ENCODE data around the gene CD93. TPM values are rescaled to one million over a fixed set of nuclear protein-coding genes. Genes with fewer than 3 reads are reported as not detected.

The CD93 gene
- total RNA-seq, 1 donor from 2014 or later: 20.8 TPM

DNA sequence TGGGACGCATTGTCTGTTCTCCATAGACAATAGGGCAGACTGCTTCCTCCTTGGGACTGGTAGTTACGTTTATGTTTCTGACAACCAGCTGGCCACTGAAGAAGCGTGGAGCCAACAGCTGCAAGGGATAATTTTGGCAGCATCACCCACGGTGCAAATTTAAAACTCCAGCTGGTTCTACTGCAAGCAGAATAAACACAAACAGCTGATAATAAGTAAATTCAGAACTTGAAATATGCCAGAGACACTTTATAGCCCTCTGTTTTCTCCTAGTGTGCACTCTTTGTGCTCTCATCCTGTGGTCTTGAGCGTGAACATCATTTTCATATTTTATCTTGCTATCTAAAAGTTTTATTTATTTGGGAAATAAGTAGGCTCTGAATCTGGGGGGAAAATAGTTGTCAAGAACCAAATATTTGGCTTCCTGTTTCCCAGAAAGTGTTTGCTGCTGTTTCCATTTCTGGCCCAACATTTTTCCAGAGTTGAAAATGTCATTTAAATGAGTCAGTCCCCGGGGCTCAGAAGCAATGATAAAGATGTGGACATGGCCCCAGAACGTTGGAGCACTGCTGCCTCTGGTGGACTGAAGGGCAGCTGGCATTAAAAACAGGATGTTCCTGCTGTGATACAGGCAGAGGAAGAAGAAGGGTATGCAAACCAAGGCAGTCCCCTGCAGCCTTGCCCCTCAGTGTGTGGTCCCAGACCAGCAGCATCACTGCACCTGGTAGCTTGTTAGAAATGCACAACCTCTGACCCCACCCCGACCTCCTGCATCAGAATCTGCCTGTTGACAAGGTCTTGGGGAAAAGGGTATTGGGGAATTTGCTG is 24.2 kb downstream of the CD93 start:
- DNase-seq (ENCODE audit: low read depth in 2 of 2): peak; percentile 86 to 92

DNA sequence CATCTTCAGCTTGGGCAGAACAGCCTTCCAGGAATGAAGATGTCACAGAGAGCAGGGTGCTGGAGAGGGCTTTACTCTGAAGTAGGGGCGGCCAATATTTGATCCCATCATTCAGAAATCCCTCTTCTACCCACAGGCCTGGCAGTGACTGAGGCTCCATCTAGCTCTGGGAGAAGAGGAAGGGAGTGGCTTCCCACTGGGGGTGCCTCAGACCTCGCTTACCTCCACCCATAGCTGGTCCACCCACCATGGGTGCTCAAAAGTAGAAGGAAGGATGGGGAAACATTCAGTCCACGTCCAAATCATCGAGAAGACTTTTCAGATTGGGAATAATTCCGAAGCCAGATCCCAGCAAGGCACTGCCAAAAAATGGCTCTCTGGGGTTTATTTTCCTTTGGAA is 24.9 kb downstream of the CD93 start:
- no peak for DNase-seq (ENCODE audit: low read depth in 2 of 2)

DNA sequence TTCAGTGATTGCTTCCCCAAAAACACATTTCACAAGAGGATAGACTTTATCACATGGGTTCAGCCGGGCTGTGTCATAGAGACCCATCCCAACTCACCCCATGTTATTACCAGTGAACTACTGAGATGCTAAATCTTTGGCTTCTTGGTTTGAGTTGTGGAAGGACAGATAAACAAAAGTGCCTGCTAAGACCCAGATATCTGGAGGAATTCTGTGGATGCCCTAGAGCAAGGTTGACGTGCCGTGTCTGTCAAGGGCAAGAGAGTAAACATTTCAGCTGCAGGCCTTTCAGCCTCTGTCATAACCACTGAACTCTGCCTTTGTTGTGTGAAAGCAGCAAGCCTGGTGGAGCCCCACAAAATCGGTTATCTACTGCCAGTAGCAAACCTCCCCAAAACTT is 25.5 kb downstream of the CD93 start:
- no peak for DNase-seq (ENCODE audit: low read depth in 2 of 2)

DNA sequence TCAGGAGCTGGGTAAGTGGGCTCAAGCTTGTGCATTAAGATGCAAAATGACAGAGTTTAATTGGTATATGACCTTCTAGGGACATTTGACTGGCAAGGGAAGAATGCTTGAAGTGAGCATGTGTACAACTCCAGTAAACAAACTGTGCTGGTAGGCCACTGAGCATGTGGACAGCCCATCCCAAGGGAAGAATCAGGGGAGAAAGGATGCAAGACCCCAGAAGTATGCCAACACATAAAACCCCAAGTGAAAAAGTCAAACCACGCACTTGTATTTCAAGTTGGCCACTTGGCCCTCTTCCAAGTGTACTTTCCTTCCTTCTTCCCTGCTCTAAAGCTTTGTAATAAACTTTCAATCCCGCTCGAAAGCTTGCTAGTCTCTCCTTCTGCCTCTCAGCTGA is 26.3 kb downstream of the CD93 start:
- DNase-seq (ENCODE audit: low read depth in 2 of 2): peak in 1 of 2 donors; percentile 38

DNA sequence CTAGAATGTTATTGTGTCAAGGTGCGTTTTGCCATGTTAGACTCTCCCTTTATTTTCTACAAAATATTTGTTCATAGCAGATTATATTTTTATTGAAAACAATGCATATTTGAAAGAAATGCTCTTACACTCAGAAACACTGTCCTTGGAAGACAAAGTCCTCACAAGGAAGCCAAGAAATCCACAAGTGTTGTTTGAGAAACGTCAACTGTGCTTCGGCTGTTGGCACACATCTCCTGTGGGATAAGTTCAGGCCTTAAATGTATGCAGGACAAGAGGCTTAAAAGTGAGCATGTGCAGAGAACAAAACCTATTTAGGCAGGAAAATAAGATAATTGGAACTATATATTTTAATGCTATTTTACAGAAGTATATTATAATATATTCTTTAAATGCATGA is 27.1 kb downstream of the CD93 start:
- no peak for DNase-seq (ENCODE audit: low read depth in 2 of 2)

DNA sequence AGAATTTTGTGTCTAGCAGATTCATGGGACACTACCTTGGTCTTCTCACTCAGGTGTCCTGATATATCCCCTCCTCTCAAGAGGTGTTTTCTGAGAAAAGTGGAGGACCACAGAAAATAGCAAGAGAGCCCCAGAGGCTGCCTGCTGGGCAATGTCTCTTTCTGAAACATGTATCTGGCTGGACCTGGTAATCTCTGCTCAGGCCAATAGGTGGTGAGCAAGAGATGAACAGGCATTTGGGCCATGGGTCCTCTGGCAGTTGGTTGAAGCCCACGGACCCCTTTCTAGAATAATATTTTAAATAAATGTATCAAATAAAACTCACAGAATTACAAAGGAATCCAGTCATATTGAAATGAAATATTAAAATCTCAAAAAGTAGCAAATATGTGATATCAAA is 27.9 kb downstream of the CD93 start:
- peak in 1 of 2 donors; percentile 39 for DNase-seq (ENCODE audit: low read depth in 2 of 2)

DNA sequence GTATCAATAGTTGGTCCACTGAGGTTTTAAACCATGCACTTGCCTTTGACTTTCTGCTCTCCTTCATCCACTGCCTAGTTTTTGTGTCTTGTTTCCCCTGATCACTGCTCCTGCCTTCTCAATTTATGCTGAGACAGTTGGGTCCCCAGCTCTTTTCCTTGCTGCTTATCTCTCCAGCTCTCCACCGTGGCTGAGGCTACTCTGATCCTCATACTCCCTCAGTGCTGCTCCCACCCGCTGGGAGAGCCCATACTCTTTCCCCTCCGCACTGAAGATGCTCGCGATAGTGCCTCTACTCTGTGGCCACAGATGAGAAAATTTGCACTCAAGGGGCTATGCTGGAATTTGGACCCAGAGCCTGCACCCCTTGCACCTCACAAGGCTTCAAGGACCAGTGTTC is 33.2 kb downstream of the CD93 start:
- no peak for DNase-seq (ENCODE audit: low read depth in 2 of 2)

DNA sequence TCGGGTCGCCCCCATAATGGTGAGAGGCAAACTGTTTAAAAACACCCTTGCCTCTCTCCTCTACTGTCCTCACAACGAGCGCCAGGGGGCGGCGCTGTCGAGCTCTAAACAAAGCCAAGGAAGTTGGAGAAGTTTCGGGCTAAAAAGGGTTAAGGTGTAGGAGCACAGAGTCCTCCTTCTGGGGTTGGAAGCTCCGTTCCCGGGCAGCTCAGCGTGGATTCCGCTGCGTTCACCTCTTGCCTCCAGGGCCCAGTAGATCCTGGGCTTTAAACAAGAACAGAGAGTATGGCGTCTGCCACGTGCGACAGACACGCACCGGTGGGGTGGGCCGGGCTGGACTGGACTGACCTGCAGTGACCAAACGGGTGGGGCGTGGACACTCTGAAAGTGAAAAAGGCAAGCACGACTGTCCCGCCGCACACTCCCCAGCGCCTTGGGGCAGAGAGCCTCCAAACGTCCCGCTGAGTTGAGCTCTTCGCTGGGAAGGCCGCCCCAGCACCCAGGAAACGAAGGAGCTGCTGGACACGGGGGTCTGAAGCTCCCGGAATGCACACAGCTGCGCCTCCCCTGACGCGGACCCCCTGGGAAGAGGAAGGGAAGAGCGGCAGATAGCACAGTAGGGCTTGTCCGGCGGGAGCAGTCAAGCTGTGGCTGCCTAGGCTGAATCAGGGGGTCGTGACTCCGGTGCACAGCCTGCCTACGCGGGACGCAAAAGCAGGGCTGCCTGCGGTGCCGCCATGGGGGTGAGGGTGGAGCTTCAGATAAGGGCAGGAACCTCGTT is 35.1 kb downstream of the CD93 start:
- peak; percentile 81 to 93 for DNase-seq (ENCODE audit: low read depth in 2 of 2)

DNA sequence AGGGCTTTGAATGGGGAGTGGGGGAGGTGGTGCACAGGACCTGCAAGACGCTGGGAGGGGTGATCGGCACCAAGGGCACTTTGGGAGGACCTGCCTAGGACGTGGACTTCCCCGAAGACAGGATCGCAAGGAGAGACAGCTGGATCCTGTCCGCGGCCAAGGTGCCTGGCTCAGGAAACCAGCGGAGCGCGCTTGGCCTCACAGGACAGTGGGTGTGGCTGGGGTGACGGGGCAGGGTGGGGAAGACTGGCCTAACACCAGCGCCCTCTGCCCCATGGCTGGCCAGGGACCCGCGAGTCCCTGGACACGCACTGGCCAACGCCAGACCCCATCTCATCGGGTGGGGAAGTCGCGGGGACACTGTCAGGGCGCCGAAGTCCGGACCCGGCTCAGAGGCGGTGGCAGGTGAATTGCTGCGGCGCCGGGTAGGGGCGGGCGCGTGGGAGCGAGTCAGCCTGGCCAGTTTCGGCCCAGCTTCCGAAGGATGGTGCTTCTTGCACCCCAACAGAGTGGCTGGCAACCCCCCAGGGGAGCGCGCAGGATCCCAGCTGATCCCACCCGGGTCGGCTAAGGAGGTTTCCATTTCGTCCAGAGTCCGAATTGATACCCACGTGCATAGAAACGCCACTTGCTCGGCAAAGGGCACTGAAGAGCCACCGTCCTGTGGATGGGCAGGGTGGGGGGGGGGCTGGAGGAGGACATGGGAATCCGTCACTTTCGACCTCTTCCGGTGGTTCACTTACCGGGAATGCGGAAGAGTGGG is 35.9 kb downstream of the CD93 start:
- DNase-seq (ENCODE audit: low read depth in 2 of 2): peak in 1 of 2 donors; percentile 45

DNA sequence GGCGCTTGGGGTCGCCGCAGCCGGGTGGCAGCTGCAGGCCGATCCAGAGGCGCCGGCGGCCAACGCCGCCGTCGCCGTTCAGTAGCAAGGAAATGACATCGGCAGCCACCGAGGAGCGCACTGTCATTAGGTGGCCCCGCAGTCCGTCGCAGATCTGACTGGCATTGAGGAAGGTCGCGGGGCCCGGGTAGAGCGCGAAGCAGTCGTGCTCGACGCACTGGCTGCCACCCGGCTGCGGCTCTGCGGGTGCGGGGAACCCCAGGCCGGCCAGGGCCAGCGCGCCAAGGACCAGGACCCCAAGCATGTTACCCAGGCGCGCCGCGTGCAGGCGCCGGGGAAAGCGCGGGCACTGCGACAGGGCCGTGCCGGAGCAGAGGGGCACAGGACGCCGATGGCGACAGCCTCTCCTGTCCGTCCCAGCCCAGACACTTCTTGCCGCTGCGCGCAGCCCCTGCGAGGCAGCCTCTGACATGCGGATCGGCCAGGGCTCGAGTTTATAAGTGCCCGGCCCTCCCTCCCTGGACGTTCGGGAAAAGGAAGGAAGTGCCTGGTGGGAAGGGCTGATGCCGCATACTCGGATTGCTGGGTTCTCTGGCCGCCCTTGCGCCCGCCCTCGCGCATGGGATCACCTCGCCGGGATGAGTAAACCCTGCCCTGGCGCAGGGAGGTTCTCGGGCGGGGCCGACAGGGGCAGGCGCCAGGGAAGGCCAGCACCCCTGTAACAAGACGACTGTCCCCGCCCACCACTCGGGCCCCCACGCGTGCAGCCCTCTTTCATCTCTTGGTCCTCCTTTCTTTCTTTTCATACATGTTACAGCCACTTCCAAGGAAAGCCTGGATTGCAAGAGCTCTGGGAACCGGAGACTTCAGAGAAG is 36.7 kb downstream of the CD93 start, which contains the start of gene THBD:
TSS of gene THBD (minus strand) at position 472 of the 875 bp plus-strand sequence. CDS start at position 304, 168 bp downstream.
- peak; percentile 87 to 88 for DNase-seq (ENCODE audit: low read depth in 2 of 2)

DNA sequence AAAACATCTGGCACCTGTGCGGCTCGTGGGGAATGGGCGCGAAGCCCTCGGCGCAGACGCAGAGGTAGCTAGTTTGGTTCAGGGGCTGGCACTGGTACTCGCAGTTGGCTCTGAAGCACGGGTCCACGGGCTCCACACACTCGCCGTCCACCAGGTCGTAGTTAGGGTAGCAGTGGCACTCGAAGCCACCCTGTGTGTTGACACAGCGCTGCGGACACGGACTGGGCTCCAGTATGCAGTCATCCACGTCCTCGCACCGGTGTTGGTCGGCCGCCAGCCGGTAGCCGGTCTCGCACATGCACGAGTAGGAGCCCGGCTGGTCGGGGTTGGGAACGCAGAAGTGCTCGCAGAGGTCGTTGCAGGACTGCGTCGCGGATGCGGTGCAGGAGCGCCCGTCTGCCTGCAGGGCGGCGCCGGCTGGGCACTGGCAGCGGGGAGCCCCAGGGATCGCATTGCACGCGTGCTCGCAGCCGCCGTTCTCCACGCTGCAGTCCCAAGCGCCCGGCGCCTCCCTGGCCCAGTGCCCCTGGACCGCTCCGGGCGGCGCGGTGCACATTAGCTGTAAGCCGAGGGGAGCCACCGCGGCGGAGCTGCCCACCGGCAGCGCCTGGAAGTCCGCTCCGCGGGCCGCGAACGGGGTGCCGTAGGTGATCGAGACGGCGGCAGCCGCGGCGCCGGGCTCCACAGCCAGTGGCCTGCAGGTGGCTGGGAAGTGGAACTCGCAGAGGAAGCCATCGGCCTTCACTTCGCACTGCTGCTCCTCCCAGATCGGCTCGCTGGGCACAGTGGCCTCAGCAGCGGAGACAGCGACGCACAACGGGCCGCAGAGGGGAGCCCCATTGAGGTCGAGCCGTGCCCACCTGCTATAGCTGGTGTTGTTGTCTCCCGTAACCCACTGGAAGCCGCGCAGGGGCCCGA is 37.6 kb downstream of the CD93 start:
- DNase-seq (ENCODE audit: low read depth in 2 of 2): peak; percentile 82

DNA sequence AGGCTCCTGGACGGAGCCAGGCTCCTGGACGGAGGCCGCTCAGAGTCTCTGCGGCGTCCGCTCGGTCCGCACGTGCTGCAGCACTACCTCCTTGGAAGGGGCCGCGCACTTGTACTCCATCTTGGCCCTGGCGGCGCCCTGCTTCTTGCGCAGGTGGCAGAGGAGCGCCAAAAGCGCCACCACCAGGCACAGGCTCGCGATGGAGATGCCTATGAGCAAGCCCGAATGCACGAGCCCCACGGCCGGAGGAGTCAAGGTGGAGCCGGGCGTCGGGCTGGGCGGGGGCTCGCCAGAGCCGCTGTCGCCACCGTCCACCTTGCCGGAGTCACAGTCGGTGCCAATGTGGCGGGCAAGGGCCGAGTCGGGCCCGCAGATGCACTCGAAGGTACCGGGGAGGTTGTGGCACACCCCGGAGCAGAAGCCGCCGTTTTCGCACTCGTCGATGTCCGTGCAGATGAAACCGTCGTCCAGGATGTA is 38.3 kb downstream of the CD93 start:
- DNase-seq (ENCODE audit: low read depth in 2 of 2): peak; percentile 30 to 62

DNA sequence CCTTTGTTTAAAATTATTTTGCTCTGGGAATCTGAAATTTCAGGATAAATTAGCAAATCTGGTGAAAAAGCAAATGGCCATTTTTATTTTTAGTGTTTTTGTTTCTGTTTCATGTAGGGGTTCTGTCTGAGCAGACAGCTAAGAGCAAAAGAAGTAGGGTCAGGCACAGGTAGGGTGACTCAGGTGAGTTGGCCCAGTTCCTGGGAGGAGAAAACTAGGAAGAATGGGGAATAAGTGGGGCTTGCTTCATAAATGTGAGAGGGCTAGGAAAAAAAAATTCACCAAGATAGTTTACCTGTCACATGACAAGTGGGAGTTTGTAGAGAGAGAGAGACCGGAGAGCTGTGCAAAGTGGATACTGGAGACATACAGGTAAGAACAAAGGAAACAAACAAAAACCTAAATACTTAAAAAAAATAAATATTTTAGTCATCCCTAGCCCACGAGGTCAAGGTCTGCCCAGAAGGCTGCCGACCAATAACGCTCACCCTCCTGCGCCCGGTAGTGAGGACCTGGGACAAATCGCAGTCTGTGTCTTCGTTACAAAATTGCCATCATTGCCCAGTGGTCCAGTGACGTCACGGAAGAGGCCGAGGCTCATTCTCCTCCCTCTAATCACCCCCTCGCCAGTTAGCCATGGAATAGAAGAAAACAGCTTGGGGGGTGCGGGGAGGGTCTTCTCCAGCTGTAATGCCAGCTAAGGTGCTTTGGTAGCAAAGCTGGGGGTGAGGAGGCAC is 39.0 kb downstream of the CD93 start:
- peak; percentile 19 to 32 for DNase-seq (ENCODE audit: low read depth in 2 of 2)

DNA sequence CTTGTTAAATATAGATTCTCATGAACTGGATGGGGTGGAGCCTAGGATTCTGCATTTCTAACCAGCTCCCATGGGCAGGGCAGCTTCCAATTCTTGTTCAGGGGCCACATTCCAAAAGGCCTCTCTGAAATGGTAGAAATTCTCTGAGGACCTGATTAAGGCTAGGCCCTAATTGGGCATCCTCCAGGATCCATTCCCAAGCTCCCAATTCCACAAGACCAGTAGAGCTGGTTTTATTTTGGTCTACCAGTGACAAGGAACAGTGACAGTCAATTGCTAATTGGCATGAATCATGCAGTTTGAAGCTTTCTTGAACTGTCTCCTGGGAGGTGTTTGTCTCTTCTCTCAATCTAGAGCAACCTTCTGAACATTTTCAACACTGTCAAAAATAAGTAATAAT is 39.7 kb downstream of the CD93 start:
- DNase-seq (ENCODE audit: low read depth in 2 of 2): no peak

DNA sequence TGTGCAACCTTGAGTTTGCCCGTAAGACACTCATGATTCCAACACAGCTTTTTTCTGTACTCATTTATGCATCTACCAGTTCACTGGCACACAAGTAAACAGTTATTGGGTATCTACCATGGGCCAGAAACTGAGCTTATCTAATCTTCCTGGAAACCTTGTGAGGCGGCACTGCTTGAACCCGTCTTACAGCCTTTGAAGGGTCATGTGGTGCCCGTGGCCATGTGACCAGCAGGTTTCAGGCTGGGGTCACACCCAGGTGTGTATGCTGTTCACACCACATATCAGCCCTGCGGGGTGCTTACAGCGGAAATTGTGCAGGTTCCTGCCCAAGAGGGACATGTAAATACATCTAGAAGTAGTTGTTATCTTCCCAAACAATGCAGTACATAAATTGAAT is 42.7 kb downstream of the CD93 start:
- no peak for DNase-seq (ENCODE audit: low read depth in 2 of 2)

DNA sequence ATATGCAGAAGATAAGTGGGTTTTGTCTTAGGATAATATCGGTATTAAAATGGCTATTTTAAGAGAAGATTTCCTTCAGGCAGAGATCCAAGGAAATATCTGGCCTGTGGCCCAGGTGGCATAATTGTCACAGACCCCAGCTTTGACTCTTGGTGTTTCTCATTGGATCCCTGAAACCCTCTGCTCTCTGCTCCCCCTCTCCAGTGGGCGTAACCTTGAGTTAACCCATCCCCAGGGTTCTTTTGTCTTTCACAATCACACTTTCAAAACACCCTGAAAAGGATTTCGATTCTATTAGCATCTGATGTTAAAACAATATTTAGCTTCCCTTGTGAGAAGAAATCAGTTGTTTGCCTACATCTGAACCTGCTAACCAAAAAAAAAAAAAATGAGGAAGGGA is 43.9 kb downstream of the CD93 start:
- DNase-seq (ENCODE audit: low read depth in 2 of 2): no peak

DNA sequence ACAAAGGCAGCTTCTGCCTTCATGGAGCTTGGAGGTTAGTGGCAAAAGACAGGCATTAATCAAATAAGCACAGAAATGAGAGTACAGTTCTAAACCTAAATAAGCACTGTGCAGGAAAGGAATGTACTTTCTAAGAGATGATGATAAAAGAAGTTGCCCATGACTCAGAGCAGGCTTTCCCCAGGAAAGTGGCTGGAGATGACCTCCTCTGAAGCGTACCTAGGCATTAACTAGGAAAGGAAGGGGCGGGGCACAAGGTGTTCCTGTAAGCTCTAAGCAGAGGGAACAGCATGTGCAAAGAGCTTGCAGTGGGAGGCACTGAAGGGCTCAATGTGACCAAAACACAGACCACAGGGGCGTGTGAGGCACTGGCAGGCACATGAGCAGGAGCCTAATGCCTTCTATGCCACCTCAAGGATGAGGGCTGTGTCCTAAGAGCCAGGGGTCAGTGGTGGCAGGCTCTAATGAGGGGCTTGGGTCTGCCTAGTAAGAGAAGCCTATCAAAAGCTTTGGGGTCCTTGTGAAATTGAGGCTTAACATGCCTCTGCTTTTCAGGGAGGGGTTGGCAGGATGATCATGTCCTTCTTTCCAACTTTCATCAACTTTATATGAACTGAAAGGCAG is 46.1 kb downstream of the CD93 start:
- no peak for DNase-seq (ENCODE audit: low read depth in 2 of 2)

DNA sequence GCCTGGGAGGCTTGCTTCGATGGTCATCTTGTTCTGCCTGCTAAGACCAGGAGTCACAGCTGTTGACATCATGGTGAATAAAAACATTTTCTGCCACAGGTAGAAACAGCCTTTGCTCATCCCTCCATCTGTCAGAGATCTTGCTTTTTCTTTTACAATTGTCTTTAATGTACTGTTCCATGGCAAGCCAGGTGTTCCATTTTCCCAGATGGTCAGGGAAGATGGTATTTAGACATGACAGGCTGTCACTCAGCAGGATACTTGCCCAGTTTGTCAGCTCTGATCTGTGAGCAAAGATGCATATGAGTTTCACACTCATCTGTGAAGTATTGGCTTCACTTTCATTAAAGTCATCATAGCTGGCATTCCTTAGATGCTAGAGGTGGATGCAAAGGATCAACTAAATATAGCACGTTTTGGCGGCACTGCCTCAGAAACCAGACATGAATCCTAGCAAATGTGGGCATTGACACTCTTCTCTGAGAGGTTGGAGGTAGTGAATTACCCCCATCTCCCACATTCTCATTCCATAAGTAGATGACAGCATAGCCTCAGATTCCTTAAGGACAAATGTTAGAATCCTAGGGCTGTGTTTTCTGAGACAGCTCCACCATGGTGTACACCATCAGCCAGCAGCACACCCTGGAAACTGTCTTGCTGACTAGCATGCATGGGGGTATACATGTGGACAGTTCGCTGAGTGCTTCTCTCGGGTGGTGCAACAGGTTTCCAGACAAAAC is 46.8 kb downstream of the CD93 start:
- no peak for DNase-seq (ENCODE audit: low read depth in 2 of 2)

Data from lung microvascular endothelial cell (primary cell).